Measurements from ENCODE around the gene UBE2E2.

DNA sequence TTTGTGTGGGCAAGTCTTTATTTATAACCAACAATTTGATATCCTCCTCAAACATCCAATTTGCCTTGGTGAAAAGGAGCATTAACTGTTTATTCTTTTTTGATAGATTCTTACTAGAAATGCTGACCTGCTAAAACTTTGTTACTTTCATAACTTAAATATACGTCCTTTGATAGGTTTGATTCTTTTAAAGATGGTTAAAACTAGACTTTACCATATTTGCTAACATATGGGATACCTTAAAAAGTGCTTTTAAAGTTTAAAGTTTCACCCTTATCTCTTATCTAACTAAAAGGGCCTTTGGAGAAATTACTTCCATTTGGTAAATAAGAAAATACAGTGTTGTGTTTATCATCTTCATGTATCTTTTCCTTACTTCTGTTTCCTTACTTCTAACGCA, 336.1 kb downstream of the UBE2E2 start:
- TF ChIP-seq NFIC (IDR thresholded peaks at IDR 0.05) (no peak), RAD21 (IDR thresholded peaks at IDR 0.05; ENCODE audit: low read depth) (no peak), TEAD4 (IDR thresholded peaks at IDR 0.05) (no peak), CREB1 (IDR thresholded peaks at IDR 0.05; ENCODE audit: low read depth) (no peak), YY1 (IDR thresholded peaks at IDR 0.05; ENCODE audit: low read depth) (no peak), FOXM1 (IDR thresholded peaks at IDR 0.05; ENCODE audit: borderline replicate concordance, low read depth) (no peak), TAF1 (IDR thresholded peaks at IDR 0.05; ENCODE audit: low read depth) (no peak)
- TF ChIP-seq, protein P1, sequence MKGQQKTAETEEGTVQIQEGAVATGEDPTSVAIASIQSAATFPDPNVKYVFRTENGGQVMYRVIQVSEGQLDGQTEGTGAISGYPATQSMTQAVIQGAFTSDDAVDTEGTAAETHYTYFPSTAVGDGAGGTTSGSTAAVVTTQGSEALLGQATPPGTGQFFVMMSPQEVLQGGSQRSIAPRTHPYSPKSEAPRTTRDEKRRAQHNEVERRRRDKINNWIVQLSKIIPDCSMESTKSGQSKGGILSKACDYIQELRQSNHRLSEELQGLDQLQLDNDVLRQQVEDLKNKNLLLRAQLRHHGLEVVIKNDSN (IDR thresholded peaks at IDR 0.05), result no peak
- TF ChIP-seq, protein P2, sequence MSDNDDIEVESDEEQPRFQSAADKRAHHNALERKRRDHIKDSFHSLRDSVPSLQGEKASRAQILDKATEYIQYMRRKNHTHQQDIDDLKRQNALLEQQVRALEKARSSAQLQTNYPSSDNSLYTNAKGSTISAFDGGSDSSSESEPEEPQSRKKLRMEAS (IDR thresholded peaks at IDR 0.05), result no peak

Data from Ishikawa (cell line).